Upper lobe of left lung (tissue), 6 donors: ENCODE data around the gene GLS2. TPM values are rescaled to one million over a fixed set of nuclear protein-coding genes. Genes with fewer than 3 reads are reported as not detected.

Experiments
- ATAC-seq, 2 donors: fragments of 200-7000 bp; cut with Tn5 transposase; one replicate each; pipeline ENCODE4 v1.9.1; 2022; ENCODE audit warnings: mild to moderate bottlenecking in 2 of 2, moderate library complexity in 2 of 2; ENCODE audit not compliant: low FRiP score in 2 of 2
- DNase-seq, 2 donors: peaks; one replicate each; pipeline ENCODE4 v3.0.0-alpha.2; 2019 to 2020
- H3K27ac ChIP-seq, 4 donors: fragments of 200-600 bp; sonication (generic); one replicate each; pipeline ENCODE4 v1.5.1; 2016 to 2019
- H3K27me3 ChIP-seq, 4 donors: fragments of 200-600 bp; sonication (generic); one replicate each; pipeline ENCODE4 v1.5.1; 2017 to 2019
- H3K36me3 ChIP-seq, 4 donors: fragments of 200-600 bp; sonication (generic); one replicate each; pipeline ENCODE4 v1.5.1; 2016 to 2019
- H3K4me1 ChIP-seq, 4 donors: fragments of 200-600 bp; sonication (generic); one replicate each; pipeline ENCODE4 v1.5.1; 2018 to 2019
- H3K4me3 ChIP-seq, 4 donors: fragments of 200-600 bp; sonication (generic); one replicate each; pipeline ENCODE4 v1.5.1; 2017 to 2019; ENCODE audit warnings: mild to moderate bottlenecking in 2 of 4, moderate library complexity in 1 of 4
- H3K9me3 ChIP-seq, 4 donors: fragments of 200-600 bp; sonication (generic); one replicate each; pipeline ENCODE4 v1.5.1; 2018 to 2019
- CTCF ChIP-seq, 6 experiments: fragments of 450-650 bp in 4 of 6; fragments of 200-600 bp in 2 of 6; sonication (generic) in 2 of 6; IDR thresholded peaks; one replicate each; pipeline ENCODE4 v1.5.1; 2016 to 2019; ENCODE audit warnings: antibody characterized with exemption in 6 of 6
- EP300 ChIP-seq, 4 donors: sonication (generic); formaldehyde crosslinking; IDR thresholded peaks; one replicate each; pipeline ENCODE4 v1.5.1; 2017; ENCODE audit warnings: antibody characterized with exemption in 4 of 4, control low read depth in 2 of 4
- POLR2A ChIP-seq, 4 donors: fragments of 450-650 bp; IDR thresholded peaks; one replicate each; pipeline ENCODE4 v1.5.1; 2016 to 2017; ENCODE audit warnings: antibody characterized with exemption in 4 of 4, mild to moderate bottlenecking in 2 of 4
- POLR2AphosphoS5 ChIP-seq, 2 donors: sonication (generic); formaldehyde crosslinking; IDR thresholded peaks; one replicate each; pipeline ENCODE4 v1.5.1; 2017; ENCODE audit warnings: antibody characterized with exemption in 2 of 2
- WGBS, 2 donors: methylation state at CpG; one replicate each; pipeline ENCODE4 v1.1.5; 2017 to 2018; 5-methylcytosine and 5-hydroxymethylcytosine counted together
- total RNA-seq, 6 donors: library from RNA; depleted of rRNA in 4 of 6; stranded (reverse); fragments of >200 nt in 4 of 6; gene quantifications; one replicate each; pipeline versions ENCODE4 v1.1.0 to v1.2.1, GENCODE V29; 2016 to 2021
- donor health status: DM: no; HTN: no; CAD: no; lungs with moderate emphysema.
- donor health status: DM: no; HTN: yes; CAD: no; lungs with severe emphysema.

GLS2 gene
- total RNA-seq, 6 donors from 2014 or later: 2.0 to 11.6 (median 5.0) TPM

GRCh38 chr12:56486694-56487093 is 1.3 kb downstream of the GLS2 start:
- H3K4me3 ChIP-seq: no peak overlapping the region
- ATAC-seq: no peak
- no peak overlapping the region for H3K27ac ChIP-seq
- no peak for TF ChIP-seq POLR2A (IDR thresholded peaks at IDR 0.05)
- TF ChIP-seq EP300 (IDR thresholded peaks at IDR 0.05): no peak
- no peak for TF ChIP-seq POLR2AphosphoS5 (IDR thresholded peaks at IDR 0.05)
- no peak for TF ChIP-seq CTCF (IDR thresholded peaks at IDR 0.05)
- peaks cover 8 to 20% (median 16%) of the 10 kb centered on the region in 4 donors for H3K4me1 ChIP-seq
- no peaks in the 10 kb centered on the region for H3K27me3 ChIP-seq
- no peaks in the 10 kb centered on the region for H3K36me3 ChIP-seq
- DNase-seq: no peak
- WGBS, 2 donors: 82 to 86% methylated on average over 12 of the region's 12 CpGs
- H3K9me3 ChIP-seq: no peaks in the 10 kb centered on the region

DNA sequence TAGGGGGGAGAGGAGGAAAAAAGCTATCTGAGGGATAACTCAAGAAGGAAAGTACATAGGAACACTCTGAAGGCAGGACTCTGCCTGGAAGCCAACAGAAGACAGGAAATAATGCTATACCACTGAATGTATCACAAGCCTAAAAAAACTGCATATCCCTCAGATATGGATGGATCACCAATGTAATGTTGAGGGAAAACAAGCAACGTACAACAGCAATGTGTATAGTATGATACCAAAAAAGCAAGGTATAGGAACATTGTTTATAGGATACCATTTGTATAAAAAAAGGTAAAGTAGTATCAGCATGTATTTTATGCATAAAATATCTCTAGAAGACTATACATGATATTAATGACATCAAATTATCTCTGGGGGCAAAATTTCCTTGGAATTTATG is 3.4 kb downstream of the GLS2 start:
- no peaks in the 10 kb centered on the region for H3K36me3 ChIP-seq
- no peak overlapping the region for H3K4me3 ChIP-seq
- WGBS, 2 donors: 83 to 90% methylated on average over 1 of the region's 1 CpG
- H3K27me3 ChIP-seq: no peaks in the 10 kb centered on the region
- DNase-seq: no peak
- no peak overlapping the region for H3K27ac ChIP-seq
- no peaks in the 10 kb centered on the region for H3K9me3 ChIP-seq
- peaks cover 8 to 20% (median 16%) of the 10 kb centered on the region in 4 donors for H3K4me1 ChIP-seq
- TF ChIP-seq CTCF (IDR thresholded peaks at IDR 0.05): no peak
- no peak for TF ChIP-seq EP300 (IDR thresholded peaks at IDR 0.05)
- no peak for TF ChIP-seq POLR2AphosphoS5 (IDR thresholded peaks at IDR 0.05)
- TF ChIP-seq POLR2A (IDR thresholded peaks at IDR 0.05): no peak
- no peak for ATAC-seq

DNA sequence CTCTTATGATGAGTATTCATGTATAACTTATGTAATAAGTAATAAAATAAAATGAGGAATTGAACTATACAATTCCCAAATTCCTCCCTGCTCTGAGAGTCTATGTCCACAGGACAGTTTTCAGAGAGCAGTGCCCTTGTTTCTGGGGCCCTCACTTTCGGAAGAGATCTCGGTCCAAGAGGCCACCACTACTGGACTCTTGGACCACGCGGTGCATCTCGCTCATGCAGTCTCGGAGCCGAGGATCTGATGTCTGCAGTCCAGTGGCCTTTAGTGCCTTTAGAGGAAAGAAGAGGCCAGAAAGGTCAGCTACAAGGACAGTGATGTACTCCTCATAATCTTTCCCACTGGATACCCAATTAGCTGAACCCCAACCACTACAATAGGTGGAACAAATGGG is 8.3 kb downstream of the GLS2 start:
- ATAC-seq: no peak
- H3K4me1 ChIP-seq: peaks cover 0 to 6% (median 0%) of the 10 kb centered on the region in 4 donors
- TF ChIP-seq POLR2AphosphoS5 (IDR thresholded peaks at IDR 0.05): no peak
- no peak for TF ChIP-seq POLR2A (IDR thresholded peaks at IDR 0.05)
- TF ChIP-seq EP300 (IDR thresholded peaks at IDR 0.05): no peak
- TF ChIP-seq CTCF (IDR thresholded peaks at IDR 0.05): no peak
- no peak for DNase-seq
- H3K27me3 ChIP-seq: no peaks in the 10 kb centered on the region
- no peaks in the 10 kb centered on the region for H3K36me3 ChIP-seq
- H3K9me3 ChIP-seq: no peaks in the 10 kb centered on the region
- no peak overlapping the region for H3K27ac ChIP-seq
- 94 to 100% methylated on average over 7 of the region's 7 CpGs for WGBS, 2 donors
- H3K4me3 ChIP-seq: no peak overlapping the region

DNA sequence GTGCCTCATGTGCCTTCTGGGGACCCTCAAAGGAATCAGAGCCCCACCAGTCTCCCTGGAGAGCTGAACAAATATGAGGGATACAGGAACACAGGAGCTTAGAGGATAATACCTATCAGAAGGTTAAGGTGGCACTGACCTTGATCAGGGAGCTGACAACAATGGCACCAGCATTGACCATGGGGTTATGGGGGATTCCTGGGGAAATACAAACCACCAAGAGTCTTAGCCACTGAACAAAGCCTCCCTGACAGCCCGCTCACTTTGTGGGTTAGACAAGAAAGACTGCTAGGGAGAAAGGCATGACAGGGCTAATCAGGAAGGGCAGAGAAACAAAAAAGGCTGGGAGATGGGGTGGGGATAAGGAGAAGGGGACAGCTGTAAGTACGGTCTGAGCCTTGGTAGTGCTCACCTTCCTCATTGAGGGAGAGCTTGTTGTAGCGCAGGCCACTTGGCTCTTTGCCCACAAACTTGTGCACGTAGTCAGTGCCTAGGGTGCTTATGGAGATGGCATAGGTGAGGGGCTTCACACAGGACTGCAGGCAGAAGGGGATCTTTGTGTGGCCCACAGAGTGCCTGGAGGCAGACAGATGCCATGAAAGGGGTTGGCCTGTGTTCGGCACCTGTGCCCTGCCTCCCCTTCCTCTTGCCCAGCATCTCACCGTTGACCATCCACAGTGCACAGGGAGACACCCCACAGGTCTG is 10.3 kb downstream of the GLS2 start:
- H3K27ac ChIP-seq: no peak overlapping the region
- H3K36me3 ChIP-seq: peaks cover 0 to 5% (median 0%) of the 10 kb centered on the region in 4 donors
- no peak overlapping the region for H3K4me3 ChIP-seq
- TF ChIP-seq POLR2AphosphoS5 (IDR thresholded peaks at IDR 0.05) (no peak), POLR2A (IDR thresholded peaks at IDR 0.05) (no peak)
- 82 to 84% methylated on average over 5 to 6 of the region's 6 CpGs for WGBS, 2 donors
- no peaks in the 10 kb centered on the region for H3K27me3 ChIP-seq
- no peaks in the 10 kb centered on the region for H3K9me3 ChIP-seq
- DNase-seq (no peak), ATAC-seq (no peak)
- peaks cover 0 to 6% (median 0%) of the 10 kb centered on the region in 4 donors for H3K4me1 ChIP-seq

- DNase-seq (no peak), ATAC-seq (peak in 1 of 2 donors; percentile 31)
- TF ChIP-seq POLR2AphosphoS5 (IDR thresholded peaks at IDR 0.05) (no peak), EP300 (IDR thresholded peaks at IDR 0.05) (no peak), CTCF (IDR thresholded peaks at IDR 0.05) (no peak), POLR2A (IDR thresholded peaks at IDR 0.05) (no peak)
Measured at GRCh38 chr12:56476972-56477432, 11.0 kb downstream of the GLS2 start.

More at GRCh38 chr12:56476972-56477432, 11.0 kb downstream of the GLS2 start:
- H3K9me3 ChIP-seq: no peaks in the 10 kb centered on the region
- peaks cover 0 to 5% (median 0%) of the 10 kb centered on the region in 4 donors for H3K36me3 ChIP-seq
- H3K27ac ChIP-seq: no peak overlapping the region
- H3K4me3 ChIP-seq: no peak overlapping the region
- H3K27me3 ChIP-seq: no peaks in the 10 kb centered on the region
- WGBS, 2 donors: 100% methylated on average over 1 of the region's 1 CpG; no CpG with 5 or more reads in 1 of the 2 donors
- H3K4me1 ChIP-seq: peaks cover 0 to 6% (median 0%) of the 10 kb centered on the region in 4 donors
